GM21515 (cell line): ENCODE results near the gene PCK1.

ENCODE experiments used
- ATAC-seq: cut with Tn5 transposase; IDR thresholded peaks from one replicate; pipeline ENCODE4 v1.9.1; 2021; ENCODE audit not compliant: unreplicated experiment

The PCK1 gene

GRCh38 chr20:57600320-57601210 lies 39.7 kb downstream of the PCK1 start:
- ATAC-seq = no peak

GRCh38 chr20:57601211-57601570 lies 40.3 kb downstream of the PCK1 start:
- no peak for ATAC-seq

GRCh38 chr20:57601737-57602136 lies 40.8 kb downstream of the PCK1 start:
- ATAC-seq = no peak

- no peak for ATAC-seq
Measured at GRCh38 chr20:57603120-57603519, 42.2 kb downstream of the PCK1 start.

- ATAC-seq = no peak
Measured at GRCh38 chr20:57605045-57605444, 44.1 kb downstream of the PCK1 start.

GRCh38 chr20:57605878-57606277 lies 45.0 kb downstream of the PCK1 start:
- no peak for ATAC-seq

GRCh38 chr20:57608516-57608915 lies 47.6 kb downstream of the PCK1 start:
- ATAC-seq = no peak

- no peak for ATAC-seq
Measured at GRCh38 chr20:57609086-57609841, 48.4 kb downstream of the PCK1 start.

GRCh38 chr20:57609842-57610167 lies 48.9 kb downstream of the PCK1 start:
- ATAC-seq = no peak

- ATAC-seq = no peak
Measured at GRCh38 chr20:57610261-57610952, 49.5 kb downstream of the PCK1 start.

- no peak for ATAC-seq
Measured at GRCh38 chr20:57611586-57612311, 50.8 kb downstream of the PCK1 start.

- ATAC-seq = no peak
Measured at GRCh38 chr20:57612436-57612835, 51.5 kb downstream of the PCK1 start.

- ATAC-seq = no peak
Measured at GRCh38 chr20:57612916-57613315, 52.0 kb downstream of the PCK1 start.

GRCh38 chr20:57613481-57613921 lies 52.6 kb downstream of the PCK1 start:
- no peak for ATAC-seq

- ATAC-seq = no peak
Measured at GRCh38 chr20:57614490-57615444, 53.9 kb downstream of the PCK1 start.

GRCh38 chr20:57615445-57615811 lies 54.5 kb downstream of the PCK1 start:
- ATAC-seq = no peak

GRCh38 chr20:57616143-57616951 lies 55.4 kb downstream of the PCK1 start:
- no peak for ATAC-seq

- no peak for ATAC-seq
Measured at GRCh38 chr20:57617079-57617795, 56.3 kb downstream of the PCK1 start.
